Coronary artery (tissue), 2 donors: ENCODE measurements around the gene MED12L.

Experiments used
- DNase-seq: peaks from one replicate; pipeline ENCODE4 v3.0.0-alpha.2; 2017; ENCODE audit warnings: low spot score
- H3K27ac ChIP-seq, 2 donors: fragments of 200-600 bp; sonication (generic); one replicate each; pipeline ENCODE4 v1.5.1; 2016 to 2019
- H3K4me3 ChIP-seq: fragments of 200-600 bp; sonication (generic); 2 replicates; pipeline ENCODE4 v1.5.1; 2016; ENCODE audit warnings: mild to moderate bottlenecking, moderate library complexity
- TF ChIP-seq, protein P1 (sequence below): fragments of 200-600 bp; sonication (generic); IDR thresholded peaks from one replicate; pipeline ENCODE4 v1.5.1; 2019; ENCODE audit warnings: antibody characterized with exemption

Gene MED12L

DNA sequence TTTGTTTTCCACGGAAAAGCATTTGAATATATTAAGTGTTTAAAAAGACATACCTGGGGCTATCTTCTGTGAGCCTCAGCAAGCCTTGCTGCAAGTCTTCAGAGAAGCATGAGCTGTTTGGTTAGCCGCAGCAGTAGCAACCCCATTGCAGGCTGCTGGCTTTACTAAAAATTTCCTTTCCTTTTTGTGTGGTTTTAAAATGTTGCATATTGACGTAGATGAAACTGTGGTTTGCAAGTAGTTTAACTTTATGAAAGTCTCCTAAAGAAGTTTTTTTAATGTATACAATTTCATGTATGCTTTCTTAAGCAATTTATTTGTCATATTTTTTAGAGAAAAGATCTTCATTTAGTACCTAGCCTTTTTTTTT, 117.6 kb downstream of the MED12L start, which contains the start of gene GPR171:
Gene GPR171, minus strand, starts transcription at position 166 of the 370 bp plus-strand sequence. CDS start 3,830 bp downstream, outside the sequence.
- H3K4me3 ChIP-seq: no peak within 1 kb of the TSS
- H3K27ac ChIP-seq: no peak within 1 kb of the TSS
- DNase-seq: no peak
- TF ChIP-seq, protein P1, sequence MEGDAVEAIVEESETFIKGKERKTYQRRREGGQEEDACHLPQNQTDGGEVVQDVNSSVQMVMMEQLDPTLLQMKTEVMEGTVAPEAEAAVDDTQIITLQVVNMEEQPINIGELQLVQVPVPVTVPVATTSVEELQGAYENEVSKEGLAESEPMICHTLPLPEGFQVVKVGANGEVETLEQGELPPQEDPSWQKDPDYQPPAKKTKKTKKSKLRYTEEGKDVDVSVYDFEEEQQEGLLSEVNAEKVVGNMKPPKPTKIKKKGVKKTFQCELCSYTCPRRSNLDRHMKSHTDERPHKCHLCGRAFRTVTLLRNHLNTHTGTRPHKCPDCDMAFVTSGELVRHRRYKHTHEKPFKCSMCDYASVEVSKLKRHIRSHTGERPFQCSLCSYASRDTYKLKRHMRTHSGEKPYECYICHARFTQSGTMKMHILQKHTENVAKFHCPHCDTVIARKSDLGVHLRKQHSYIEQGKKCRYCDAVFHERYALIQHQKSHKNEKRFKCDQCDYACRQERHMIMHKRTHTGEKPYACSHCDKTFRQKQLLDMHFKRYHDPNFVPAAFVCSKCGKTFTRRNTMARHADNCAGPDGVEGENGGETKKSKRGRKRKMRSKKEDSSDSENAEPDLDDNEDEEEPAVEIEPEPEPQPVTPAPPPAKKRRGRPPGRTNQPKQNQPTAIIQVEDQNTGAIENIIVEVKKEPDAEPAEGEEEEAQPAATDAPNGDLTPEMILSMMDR: no peak

DNA sequence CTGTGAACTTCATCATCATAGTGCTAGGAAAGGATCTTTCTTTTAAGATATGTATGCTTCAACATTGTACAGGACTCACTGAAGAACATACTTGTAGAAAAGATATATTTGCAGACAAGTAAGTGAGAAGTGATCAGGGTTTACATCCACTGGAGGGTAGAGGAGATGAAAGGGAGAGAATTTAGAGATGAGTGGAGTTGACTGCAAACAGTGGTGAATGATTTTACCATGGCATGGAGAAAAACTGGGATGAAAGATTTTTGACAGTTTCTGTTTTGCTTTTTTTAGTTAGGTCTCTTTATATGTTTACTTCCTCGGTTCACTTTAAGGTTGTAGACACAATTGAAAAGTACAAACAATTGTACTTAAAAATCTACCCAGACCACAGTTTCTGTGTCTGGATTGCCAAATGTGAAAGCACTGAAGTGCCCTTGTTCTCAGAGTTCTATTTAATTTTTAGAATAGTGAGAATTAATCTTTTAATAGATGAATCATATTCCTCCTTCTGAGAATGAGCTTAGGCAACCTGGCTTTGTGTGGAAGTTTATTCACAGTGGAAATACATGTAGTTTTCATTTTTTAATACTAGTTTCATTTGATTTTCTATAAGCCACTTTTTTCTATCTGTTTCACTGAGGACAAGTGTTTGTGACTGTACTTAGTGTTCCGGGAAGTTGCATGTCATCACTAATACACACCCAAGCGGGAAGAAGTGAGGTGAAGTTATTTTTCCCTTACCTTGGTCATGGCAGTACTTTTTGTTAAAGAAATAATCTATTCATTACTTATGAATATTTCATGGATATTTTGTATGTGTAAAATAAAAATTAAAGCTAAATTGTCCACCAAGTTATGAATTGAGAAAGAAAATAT, 119.3 kb downstream of the MED12L start:
- TF ChIP-seq, protein P1: no peak
- no peak overlapping the region for H3K27ac ChIP-seq
- DNase-seq: no peak
- no peak overlapping the region for H3K4me3 ChIP-seq

DNA sequence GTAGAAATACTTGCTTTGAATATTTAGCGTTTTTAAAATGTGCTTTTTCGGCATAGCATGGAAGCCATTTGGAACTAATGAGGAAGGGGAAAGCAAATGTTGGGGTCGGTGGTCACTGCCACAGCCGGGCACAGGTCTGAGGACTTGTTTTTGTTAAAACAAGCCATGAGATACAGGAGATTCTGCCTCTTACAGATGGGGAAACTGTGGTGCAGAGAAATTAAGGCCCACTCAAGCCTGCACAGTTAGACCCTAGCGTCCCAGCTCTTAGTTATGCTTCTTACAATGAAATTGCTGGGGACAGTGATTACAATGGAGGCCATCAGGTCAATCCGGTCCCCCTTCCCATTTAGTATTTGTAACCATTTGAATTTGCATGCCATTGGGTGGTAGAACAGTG, 120.0 kb downstream of the MED12L start:
- no peak for DNase-seq
- H3K27ac ChIP-seq: no peak overlapping the region
- H3K4me3 ChIP-seq: no peak overlapping the region
- TF ChIP-seq, protein P1: no peak

DNA sequence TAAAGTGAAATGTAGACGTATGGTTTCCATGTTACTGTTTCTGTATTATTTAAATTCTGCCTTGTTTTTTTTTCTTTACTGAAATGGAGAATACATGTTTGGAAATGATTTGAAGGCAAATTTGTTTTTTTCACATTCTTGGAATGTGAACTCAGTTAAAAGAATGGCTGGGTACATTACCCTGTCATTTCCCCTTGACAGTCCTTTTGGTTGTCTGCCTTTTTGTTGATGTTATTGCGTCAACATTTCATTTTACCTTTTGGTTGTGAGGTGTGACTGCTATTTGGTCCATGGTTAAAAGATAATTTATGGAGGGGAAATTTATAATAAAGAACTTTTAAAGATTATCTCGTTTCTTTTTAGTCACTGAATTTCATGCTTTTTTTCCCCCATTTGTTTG, 120.7 kb downstream of the MED12L start:
- DNase-seq: no peak
- no peak overlapping the region for H3K27ac ChIP-seq
- TF ChIP-seq, protein P1: no peak
- H3K4me3 ChIP-seq: no peak overlapping the region

DNA sequence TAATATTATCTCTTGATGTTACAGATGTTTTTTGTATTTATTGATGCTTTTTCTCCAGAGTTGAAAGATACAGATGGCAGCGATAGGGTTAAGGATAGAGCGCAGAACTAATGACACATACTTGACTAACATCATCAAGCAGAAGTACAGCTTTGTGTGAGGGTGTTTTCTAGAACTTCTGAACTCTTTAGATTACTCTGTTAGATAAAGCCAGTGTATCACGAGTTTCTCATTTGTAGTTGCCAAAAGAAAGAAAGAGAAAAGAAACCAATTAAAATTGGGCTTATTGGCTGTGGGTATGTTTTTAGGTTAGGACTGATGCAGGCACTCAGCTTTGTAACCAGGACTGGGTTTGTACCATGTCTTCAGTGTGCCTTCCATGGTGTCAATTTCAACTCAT, 124.2 kb downstream of the MED12L start:
- TF ChIP-seq, protein P1: no peak
- Histone ChIP-seq H3K27ac (no peak overlapping the region), H3K4me3 (no peak overlapping the region)
- DNase-seq: no peak

DNA sequence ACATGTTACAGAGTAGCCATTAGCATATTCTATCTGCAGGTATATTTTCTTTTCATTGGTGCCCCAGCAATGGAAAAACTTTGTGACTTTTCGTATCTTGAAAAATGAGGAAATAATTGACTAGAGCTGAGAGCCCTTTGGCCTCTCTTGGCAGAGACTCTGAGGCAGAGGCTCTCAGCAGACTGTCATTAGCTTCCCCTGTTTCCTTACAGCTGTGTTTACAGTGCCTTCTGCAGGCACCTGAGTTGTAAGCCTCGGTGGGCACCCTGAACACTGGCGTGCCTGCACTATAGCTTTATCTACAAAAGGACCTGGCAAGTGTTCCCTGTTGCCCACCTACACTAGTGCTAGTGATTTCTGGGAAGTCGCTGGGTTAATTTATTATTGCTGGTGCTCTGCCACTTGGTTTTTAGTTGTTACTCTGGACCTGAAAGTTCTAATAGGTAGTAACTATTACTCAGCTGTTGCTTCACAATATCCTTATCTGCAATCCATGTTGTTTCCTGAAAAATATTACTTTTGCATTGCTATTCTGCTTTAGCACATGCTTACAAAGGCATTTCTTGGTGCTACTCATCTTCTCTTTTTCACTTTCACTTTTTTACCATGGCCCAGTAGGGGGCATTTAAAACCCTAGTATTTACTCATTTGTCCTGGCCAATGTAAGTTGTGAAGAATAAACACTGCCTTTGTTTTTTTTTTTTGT, 125.4 kb downstream of the MED12L start:
- TF ChIP-seq, protein P1: no peak
- no peak overlapping the region for H3K4me3 ChIP-seq
- DNase-seq: no peak
- peak overlapping the region in 1 of 2 donors; percentile 10 for H3K27ac ChIP-seq
